Measurements from ENCODE around the gene PIGB. TPM values are rescaled to one million over a fixed set of nuclear protein-coding genes. Genes with fewer than 3 reads are reported as not detected.
A peak's percentile ranks its signal among the peaks of the same experiment; 100 is the strongest.
"Not testable (repeated sequence)": the region's sequence is repeated elsewhere in the genome, so short reads cannot be mapped to it uniquely, and the experiment has no call there.

Gene PIGB
- total RNA-seq: 16.2 and 18.2 TPM in 2 replicates

DNA sequence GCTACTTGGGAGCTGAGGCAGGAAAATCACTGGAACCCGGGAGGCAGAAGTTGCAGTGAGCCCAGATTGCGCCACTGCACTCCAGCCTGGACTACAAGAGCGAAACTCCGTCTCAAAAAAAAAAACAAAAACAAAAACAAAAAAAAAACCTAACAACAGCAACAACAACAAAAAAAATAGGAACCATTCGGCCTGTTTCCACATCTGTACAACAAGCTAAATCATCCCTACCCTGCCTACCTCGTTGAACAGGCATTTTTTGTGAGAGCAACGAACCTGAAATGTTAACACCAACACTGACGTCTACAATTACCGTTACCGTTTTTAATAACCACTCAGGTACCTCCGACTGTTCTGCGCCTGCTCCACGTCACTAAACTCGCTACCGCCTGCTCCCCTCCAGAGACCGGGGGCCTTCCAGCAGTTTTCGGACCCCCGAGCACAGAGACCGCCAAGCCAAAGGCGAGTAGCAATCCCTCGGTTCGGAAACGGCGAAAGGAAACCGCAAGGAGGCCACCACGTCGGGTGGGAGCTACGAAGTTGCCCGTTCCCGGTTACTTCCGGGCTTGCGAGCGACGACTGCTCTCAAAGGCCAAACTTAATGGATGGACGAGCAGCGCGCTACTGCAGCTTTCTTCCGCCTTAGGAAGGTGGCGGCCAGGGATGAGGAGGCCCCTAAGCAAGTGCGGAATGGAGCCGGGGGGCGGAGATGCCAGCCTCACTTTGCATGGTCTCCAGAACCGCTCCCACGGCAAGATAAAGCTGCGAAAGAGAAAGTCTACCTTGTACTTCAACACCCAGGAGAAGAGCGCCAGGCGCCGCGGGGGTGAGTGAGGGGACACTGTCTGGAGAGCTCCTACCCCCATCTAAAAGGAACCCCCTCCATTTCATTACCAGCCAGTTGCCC, at the start of gene PIGB, which contains the start of gene PIGBOS1:
Gene PIGB, plus strand, starts transcription at position 635 of the 907 bp plus-strand sequence. Its CDS starts 29 bp downstream, at position 664.
Gene PIGBOS1, minus strand, starts transcription at position 536 of the 907 bp plus-strand sequence. CDS start 1,331 bp downstream, outside the sequence.
- peak; percentile 81 for DNase-seq (ENCODE audit: low read depth)

GRCh38 chr15:55270291-55270690, 48.7 kb upstream of the PIGB start:
- no peak for DNase-seq (ENCODE audit: low read depth)

DNA sequence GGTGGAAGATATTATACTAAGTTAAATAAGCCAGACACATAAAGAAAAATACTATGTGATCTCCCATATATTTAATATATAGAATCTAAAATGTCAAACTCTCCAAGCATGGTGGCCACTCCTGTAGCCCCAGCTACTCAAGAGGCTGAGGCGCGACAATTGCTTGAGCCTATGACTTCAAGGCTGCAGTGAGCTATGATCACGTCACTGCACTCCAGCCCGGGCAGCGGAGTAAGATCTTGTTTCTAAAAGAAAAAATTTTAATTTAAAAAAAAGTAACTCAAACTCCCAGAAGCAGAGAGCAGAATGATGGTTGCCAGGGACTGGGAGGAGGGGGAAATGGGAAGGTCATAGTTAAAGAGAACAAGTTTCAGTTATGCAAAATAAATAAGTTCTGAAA, 42.7 kb upstream of the PIGB start:
- no peak for DNase-seq (ENCODE audit: low read depth)

GRCh38 chr15:55277116-55277564, 41.9 kb upstream of the PIGB start:
- DNase-seq (ENCODE audit: low read depth): no peak

GRCh38 chr15:55277715-55278114, 41.3 kb upstream of the PIGB start:
- DNase-seq (ENCODE audit: low read depth): no peak

DNA sequence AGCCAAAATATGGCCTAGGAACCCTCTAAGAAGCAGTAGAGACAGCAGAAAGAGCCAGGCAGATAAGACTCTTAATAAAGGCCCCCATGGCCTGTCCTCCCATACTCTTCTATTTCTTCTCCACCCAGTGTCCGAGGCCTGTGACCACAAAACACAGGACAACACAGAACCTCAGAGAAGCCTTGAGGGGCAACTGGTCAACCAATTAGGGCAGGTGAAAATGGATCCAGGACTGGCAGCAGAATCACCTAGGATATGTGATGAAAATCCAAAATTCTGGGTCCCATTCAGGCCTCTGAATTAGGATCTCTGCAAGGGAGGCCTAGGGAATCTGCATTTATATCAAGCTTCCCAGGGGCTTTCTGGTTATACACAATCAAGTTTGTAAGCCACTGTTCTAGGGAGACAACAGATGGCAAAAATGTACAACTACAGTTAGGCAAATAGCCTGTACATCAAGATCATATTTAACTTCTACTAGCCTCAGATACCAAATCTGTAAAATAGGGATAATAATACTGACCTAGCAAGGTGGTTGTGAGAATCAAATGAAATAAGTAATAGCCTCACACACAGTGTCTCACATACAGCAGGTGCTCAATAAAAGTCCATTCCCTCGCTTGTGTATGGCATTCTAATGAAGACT, 39.8 kb upstream of the PIGB start:
- DNase-seq (ENCODE audit: low read depth): no peak

DNA sequence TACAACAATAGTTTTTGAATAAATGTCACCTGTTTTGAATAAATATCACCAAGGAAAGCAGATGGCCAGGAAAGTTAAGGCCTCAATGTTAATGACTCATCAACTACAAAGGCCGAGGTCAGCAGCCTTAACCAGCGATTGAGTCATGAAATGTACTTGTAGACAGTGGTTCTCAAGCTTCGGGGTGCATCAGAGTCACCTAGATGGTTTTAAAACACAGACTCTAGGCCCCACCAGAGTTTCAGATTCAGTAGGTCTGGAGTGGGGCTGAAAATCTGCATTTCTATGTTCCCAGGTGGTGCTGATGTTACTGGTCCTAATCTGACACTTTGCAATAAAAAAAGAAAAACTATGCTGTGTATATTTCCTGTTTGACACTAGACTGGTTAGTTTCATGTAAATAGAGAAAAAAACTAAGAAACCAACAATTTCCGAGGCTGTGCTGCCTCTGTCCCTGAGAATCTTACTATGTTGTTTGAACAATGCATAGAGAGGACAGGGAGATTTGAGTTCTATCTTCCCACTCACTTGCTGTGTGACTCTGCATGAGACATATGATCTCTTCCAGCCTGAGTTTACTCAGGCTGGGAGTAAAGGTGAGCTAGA, 39.2 kb upstream of the PIGB start:
- DNase-seq (ENCODE audit: low read depth): peak; percentile 95

DNA sequence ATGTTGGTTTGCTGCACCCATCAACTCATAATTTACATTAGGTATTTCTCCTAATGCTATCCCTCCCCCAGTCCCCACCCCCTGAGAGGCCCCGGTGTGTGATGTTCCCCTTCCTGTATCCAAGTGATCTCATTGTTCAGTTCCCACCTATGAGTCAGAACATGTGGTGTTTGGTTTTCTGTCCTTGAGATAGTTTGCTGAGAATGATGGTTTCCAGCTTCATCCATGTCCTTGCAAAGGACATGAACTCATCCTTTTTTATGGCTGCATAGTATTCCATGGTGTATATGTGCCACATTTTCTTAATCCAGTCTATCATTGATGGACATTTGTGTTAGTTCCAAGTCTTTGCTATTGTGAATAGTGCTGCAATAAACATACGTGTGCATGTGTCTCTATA, 38.4 kb upstream of the PIGB start:
- DNase-seq (ENCODE audit: low read depth): not testable (repeated sequence)

- no peak for DNase-seq (ENCODE audit: low read depth)
Measured at GRCh38 chr15:55281517-55282228, 37.3 kb upstream of the PIGB start.

DNA sequence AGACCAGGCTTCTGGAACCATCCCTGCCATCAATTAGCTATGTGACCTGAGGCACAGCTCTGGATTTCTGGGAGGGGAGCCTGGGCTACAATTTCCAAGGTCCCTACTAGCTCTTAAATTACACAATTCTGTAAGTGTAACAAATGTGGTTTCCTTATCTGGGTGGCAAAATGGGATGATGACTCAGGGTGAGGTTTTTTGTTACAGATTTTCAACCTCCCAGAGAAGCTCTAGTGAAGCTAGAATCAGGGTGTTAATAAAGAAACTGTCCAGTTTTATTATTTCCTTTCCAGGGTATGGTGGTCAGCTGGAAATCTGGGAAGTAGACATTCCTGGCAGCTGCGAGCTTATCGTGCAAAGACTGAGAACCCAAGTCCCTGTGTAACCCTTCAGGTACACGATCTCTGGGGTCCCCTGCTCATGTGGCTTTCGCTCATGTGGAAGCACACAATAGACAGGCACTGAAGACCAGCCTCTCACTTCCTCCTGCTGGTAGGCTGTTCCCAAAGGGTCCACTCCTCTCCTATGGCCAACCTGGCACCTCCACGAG, 36.7 kb upstream of the PIGB start:
- peak; percentile 87 for DNase-seq (ENCODE audit: low read depth)

- DNase-seq (ENCODE audit: low read depth): no peak
Measured at GRCh38 chr15:55283379-55284147, 35.5 kb upstream of the PIGB start.

DNA sequence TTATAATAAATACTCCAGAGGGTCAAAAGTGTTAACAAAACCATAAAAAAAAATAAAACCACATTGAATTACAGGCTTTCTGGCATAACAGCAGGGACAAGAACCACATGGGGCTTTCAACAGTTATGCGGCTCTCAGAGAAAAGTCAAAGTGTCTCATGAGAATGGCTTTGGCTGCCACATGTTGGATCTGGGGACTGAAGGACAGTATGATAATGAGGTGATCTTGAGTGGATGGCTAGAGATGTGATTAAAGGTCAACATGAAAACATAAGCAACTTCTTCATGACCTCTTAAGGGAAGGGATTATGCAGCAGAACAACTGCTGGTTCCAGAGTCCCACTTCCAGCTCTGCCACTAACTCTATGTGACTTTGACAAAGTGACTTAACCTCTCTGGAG, 34.6 kb upstream of the PIGB start:
- no peak for DNase-seq (ENCODE audit: low read depth)

DNA sequence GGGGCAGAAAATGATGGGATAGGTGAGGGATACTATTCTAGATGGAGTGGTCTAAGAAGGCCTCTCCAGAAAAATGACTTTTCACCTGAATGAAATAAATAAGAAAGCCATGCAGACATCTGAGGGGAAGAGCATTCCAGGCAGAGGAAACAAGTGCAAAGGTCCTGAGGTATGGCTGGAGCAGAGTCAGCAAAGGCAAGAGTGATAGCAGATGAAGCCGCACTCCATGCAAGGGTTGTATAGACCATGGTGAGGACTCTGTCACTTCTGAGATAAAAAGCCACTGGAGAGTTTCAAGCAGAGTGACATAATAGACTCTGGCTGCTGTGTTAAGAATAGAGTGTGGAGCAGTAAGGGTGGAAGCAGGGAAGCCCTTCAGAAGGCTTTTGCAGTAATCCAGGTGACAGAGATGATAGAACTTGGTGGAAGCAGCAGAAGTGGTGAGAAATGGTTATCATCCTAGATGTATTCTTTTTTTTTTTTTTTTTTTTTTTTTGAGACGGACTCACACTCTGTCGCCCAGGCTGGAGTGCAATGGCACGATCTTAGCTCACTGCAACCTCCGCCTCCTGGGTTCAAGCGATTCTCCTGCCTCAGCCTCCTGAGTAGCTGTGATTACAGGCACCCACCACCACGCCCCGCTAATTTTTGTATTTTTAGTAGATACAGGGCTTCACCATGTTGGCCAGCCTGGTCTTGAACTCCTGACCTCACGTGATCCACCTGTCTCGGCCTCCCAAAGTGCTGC, 32.4 kb upstream of the PIGB start:
- not testable (repeated sequence) for DNase-seq (ENCODE audit: low read depth)

DNA sequence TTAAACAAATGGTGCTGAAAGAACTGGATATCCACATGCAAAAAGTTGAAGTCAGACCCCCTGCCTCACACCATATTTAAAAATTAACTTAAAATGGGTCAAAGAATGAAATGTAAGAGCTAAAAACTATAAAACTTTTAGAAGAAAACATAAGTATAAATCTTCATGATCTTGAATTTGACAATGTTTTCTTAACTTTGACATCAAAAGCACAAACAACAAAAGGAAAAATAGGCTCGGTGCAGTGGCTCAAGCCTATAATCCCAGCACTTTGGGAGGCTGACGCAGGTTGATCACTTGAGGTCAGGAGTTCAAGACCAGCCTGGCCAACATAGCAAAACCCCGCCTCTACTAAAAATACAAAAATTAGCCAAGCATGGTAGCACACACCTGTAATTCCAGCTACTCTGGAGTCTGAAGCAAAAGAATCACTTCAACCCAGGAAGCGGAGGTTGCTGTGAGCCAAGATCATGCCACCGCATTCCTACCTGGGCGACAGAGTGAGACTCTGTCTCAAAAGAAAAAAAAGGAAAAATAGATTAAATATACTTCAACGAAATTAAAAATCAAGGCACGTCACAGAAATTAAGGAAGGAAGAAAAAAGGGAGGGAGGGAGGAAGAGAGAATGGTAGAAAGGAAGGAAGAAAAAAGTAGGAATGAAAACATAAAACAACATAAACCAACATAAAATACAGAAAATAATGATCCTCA, 30.9 kb upstream of the PIGB start:
- DNase-seq (ENCODE audit: low read depth): no peak

DNA sequence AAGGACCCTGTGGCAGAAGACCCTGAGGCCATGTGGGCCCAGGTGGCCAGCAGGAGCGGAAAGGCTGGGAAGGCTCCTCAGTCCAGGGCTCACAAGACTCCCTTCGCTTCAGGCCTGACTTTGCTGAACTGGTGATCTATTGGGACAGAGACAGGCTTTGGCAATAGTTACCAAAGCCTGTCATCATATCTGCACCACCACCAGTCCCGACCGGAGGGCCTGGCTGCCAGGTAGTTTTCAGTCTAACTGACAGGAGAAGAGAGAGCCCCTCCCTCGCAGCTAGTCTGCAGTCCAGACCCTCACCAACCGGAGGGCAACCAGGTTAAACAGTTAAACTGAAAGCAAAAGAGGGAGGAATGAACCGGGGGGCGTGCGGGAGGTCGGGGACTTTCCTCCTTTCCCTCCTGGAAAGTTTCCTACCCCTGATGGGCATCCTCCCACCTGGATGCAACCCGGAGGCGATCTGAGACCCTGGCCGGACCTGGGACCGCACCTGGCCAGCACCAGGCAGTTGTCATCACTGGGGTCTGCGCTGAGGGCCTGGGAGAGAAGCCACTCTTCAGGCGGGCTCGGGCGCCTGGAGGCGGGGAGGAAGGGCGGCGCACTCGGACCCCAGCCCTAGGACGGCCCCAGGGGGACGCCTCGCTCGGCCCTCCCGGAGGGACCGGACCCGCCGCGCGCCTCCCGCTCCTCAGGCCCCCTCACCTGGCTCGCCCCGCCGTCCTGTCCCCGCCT, 29.8 kb upstream of the PIGB start:
- peak; percentile 44 for DNase-seq (ENCODE audit: low read depth)

DNA sequence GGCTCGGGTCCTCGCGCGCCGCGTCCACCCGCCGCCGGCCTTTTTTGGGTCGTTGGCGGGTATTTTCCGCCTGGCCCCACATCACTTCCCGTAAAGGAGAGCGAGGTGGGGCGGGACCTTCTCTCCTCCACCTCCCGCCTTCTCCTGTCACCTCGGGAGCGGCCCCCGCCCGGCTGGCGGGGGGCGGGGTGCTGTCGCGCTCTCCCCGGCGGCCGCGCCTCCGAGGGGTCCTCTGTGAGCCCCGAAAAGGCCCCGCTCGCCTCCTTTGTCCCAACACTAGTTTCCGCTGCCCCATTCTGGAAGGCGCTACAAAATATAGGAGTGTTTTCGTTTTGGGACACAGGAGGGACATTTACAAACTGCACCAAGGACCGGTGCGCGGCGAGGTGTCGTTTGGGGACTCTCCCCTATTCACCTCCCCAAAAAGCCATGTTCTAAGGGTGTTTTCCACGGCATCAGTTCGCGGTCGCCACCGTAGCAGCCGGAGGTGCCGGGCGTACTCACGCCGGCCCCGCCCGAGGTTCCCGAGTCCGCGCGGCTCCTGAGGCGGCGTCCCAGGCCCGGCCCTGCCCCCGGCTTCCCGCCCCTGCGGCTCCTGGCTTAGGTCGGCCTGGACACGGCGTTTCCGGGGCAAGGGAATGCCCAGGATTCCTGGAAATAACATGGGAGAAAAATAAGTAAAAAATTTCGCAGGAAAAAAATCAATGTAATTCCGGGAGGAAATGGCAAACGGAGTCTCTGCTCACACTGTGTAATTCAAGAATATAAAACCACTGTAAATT, 29.1 kb upstream of the PIGB start, which contains the start of gene RAB27A:
Gene RAB27A, minus strand, starts transcription at position 68 of the 782 bp plus-strand sequence. CDS start 54,879 bp downstream, outside the sequence.
- DNase-seq (ENCODE audit: low read depth): no peak

GRCh38 chr15:55290528-55291057, 28.4 kb upstream of the PIGB start:
- peak; percentile 70 for DNase-seq (ENCODE audit: low read depth)

All from renal cortical epithelial cell (primary cell).